A673 (cell line): ENCODE results near the gene ADAM29.

Experiments
- EZH2 ChIP-seq: fragments of 200-600 bp; sonication (generic); IDR thresholded peaks from 2 replicates; pipeline ENCODE4 v1.6.1; 2017; ENCODE audit warnings: borderline replicate concordance, low read depth, mild to moderate bottlenecking, mixed read lengths, antibody characterized with exemption, low read length; ENCODE audit not compliant: poor library complexity, severe bottlenecking
- TF ChIP-seq, protein P1 (sequence below): fragments of 300-800, 200-600 bp; sonication (generic); conservative IDR thresholded peaks from 2 replicates; pipeline ENCODE4 v1.5.1; 2017; ENCODE audit warnings: low read depth, mild to moderate bottlenecking, antibody characterized with exemption, low read length, moderate library complexity, mixed read lengths

DNA sequence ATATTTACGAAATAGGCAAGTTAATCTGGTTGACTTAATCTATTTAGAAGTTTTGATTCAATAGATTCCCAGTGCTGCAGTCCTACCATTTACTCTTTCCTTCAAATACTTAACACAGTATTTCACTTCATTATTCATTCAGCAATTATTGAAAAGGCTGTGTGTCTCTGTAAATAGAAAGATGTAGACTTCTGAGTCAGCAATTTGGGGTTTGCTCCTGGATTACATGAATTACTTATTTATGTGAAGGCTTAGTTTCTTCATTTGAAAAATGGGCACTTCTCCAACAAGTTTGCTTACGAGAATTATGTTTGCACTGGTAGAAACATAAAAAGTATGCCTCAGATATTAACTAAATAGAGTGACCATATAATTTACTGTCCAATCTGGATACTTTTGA is 17.4 kb downstream of the ADAM29 start:
- TF ChIP-seq, protein P1, sequence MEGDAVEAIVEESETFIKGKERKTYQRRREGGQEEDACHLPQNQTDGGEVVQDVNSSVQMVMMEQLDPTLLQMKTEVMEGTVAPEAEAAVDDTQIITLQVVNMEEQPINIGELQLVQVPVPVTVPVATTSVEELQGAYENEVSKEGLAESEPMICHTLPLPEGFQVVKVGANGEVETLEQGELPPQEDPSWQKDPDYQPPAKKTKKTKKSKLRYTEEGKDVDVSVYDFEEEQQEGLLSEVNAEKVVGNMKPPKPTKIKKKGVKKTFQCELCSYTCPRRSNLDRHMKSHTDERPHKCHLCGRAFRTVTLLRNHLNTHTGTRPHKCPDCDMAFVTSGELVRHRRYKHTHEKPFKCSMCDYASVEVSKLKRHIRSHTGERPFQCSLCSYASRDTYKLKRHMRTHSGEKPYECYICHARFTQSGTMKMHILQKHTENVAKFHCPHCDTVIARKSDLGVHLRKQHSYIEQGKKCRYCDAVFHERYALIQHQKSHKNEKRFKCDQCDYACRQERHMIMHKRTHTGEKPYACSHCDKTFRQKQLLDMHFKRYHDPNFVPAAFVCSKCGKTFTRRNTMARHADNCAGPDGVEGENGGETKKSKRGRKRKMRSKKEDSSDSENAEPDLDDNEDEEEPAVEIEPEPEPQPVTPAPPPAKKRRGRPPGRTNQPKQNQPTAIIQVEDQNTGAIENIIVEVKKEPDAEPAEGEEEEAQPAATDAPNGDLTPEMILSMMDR = no peak
- TF ChIP-seq EZH2 = no peak
